Stimulated activated CD4-positive, alpha-beta T cell treated with anti-CD3 and anti-CD28 coated beads, Interleukin-2, amount 100 ng/mL, for 48 hours (primary cell): Measurements from ENCODE around the gene DDX39B.
"Not testable (repeated sequence)": the region's sequence is repeated elsewhere in the genome, so short reads cannot be mapped to it uniquely, and the experiment has no call there.

Experiments
- DNase-seq, 2 donors: peaks; one replicate each; pipeline ENCODE4 v3.0.0-alpha.2; 2020

The DDX39B gene

GRCh38 chr6:31525932-31526591, 15.7 kb downstream of the DDX39B start:
- no peak for DNase-seq

GRCh38 chr6:31525553-31525931, 16.3 kb downstream of the DDX39B start:
- no peak for DNase-seq

- no peak for DNase-seq
Observed at GRCh38 chr6:31521835-31522234, 20.0 kb downstream of the DDX39B start.

- DNase-seq, result no peak
Observed at GRCh38 chr6:31513456-31514165, 28.2 kb downstream of the DDX39B start.

GRCh38 chr6:31510007-31510406, 31.8 kb downstream of the DDX39B start:
- DNase-seq, result no peak

- not testable (repeated sequence) for DNase-seq
Observed at GRCh38 chr6:31509036-31509435, 32.8 kb downstream of the DDX39B start.

GRCh38 chr6:31502586-31502985, 39.2 kb downstream of the DDX39B start:
- no peak for DNase-seq

- DNase-seq, result not testable (repeated sequence)
Observed at GRCh38 chr6:31499648-31500047, 42.2 kb downstream of the DDX39B start.

- no peak for DNase-seq
Observed at GRCh38 chr6:31498748-31499147, 43.1 kb downstream of the DDX39B start.

- DNase-seq, result peak; percentile 75 to 79
Observed at GRCh38 chr6:31497531-31498476, 44.0 kb downstream of the DDX39B start, which contains the start of gene MICB. Gene MICB, plus strand, starts transcription at chr6:31498145. Its CDS starts 49 bp downstream, at chr6:31498194.

- not testable (repeated sequence) for DNase-seq
Observed at GRCh38 chr6:31496826-31497225, 45.0 kb downstream of the DDX39B start.

- DNase-seq, result no peak
Observed at GRCh38 chr6:31495580-31495979, 46.2 kb downstream of the DDX39B start.

- peak; percentile 77 to 86 for DNase-seq
Observed at GRCh38 chr6:31493875-31494694, 47.7 kb downstream of the DDX39B start.

GRCh38 chr6:31493550-31493874, 48.3 kb downstream of the DDX39B start:
- DNase-seq, result not testable (repeated sequence)

- DNase-seq, result no peak
Observed at GRCh38 chr6:31490115-31490873, 51.5 kb downstream of the DDX39B start.

- DNase-seq, result no peak
Observed at GRCh38 chr6:31489086-31489485, 52.7 kb downstream of the DDX39B start.

GRCh38 chr6:31487674-31488073, 54.1 kb downstream of the DDX39B start:
- DNase-seq, result not testable (repeated sequence)

GRCh38 chr6:31486065-31486837, 55.6 kb downstream of the DDX39B start:
- not testable (repeated sequence) for DNase-seq

GRCh38 chr6:31485055-31485454, 56.7 kb downstream of the DDX39B start:
- no peak for DNase-seq

- no peak for DNase-seq
Observed at GRCh38 chr6:31483392-31483791, 58.4 kb downstream of the DDX39B start.

- no peak for DNase-seq
Observed at GRCh38 chr6:31480574-31480973, 61.2 kb downstream of the DDX39B start.
